ENCODE results near the gene FAM120B.

DNA sequence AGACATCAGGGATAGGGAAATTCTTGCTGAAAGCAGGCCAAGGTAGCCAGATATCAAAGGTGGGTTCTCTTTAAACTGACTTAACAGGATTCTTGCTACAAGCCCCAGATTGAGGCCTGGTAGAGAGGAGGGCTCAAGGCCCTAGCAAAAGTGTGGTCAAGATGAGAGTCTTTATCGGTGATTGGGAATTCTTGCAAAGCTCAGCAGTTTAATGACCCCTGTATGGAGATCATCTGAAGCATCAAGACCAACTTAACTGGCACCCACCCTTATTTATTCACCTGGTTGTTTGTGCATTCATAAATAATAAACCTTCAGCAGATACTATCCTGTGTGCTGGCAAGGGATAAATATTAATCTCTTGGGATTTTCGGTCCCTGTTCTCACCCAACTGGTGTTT lies 6.3 kb downstream of the FAM120B start:
- TF ChIP-seq, protein P1, sequence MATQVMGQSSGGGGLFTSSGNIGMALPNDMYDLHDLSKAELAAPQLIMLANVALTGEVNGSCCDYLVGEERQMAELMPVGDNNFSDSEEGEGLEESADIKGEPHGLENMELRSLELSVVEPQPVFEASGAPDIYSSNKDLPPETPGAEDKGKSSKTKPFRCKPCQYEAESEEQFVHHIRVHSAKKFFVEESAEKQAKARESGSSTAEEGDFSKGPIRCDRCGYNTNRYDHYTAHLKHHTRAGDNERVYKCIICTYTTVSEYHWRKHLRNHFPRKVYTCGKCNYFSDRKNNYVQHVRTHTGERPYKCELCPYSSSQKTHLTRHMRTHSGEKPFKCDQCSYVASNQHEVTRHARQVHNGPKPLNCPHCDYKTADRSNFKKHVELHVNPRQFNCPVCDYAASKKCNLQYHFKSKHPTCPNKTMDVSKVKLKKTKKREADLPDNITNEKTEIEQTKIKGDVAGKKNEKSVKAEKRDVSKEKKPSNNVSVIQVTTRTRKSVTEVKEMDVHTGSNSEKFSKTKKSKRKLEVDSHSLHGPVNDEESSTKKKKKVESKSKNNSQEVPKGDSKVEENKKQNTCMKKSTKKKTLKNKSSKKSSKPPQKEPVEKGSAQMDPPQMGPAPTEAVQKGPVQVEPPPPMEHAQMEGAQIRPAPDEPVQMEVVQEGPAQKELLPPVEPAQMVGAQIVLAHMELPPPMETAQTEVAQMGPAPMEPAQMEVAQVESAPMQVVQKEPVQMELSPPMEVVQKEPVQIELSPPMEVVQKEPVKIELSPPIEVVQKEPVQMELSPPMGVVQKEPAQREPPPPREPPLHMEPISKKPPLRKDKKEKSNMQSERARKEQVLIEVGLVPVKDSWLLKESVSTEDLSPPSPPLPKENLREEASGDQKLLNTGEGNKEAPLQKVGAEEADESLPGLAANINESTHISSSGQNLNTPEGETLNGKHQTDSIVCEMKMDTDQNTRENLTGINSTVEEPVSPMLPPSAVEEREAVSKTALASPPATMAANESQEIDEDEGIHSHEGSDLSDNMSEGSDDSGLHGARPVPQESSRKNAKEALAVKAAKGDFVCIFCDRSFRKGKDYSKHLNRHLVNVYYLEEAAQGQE (IDR thresholded peaks at IDR 0.05; ENCODE audit: insufficient replicate concordance, low read depth), result no peak
- TF ChIP-seq, protein P2, sequence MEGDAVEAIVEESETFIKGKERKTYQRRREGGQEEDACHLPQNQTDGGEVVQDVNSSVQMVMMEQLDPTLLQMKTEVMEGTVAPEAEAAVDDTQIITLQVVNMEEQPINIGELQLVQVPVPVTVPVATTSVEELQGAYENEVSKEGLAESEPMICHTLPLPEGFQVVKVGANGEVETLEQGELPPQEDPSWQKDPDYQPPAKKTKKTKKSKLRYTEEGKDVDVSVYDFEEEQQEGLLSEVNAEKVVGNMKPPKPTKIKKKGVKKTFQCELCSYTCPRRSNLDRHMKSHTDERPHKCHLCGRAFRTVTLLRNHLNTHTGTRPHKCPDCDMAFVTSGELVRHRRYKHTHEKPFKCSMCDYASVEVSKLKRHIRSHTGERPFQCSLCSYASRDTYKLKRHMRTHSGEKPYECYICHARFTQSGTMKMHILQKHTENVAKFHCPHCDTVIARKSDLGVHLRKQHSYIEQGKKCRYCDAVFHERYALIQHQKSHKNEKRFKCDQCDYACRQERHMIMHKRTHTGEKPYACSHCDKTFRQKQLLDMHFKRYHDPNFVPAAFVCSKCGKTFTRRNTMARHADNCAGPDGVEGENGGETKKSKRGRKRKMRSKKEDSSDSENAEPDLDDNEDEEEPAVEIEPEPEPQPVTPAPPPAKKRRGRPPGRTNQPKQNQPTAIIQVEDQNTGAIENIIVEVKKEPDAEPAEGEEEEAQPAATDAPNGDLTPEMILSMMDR (IDR thresholded peaks at IDR 0.05; ENCODE audit: insufficient read depth, low read length), result no peak
- TF ChIP-seq POLR2AphosphoS5 (IDR thresholded peaks at IDR 0.05; ENCODE audit: low read depth) (no peak), GABPA (IDR thresholded peaks at IDR 0.05; ENCODE audit: low read depth) (no peak)

All from HL-60 (cell line).